NCI-H82 (cell line): Measurements from ENCODE around the gene HDAC10.
"Not testable (repeated sequence)": the region's sequence is repeated elsewhere in the genome, so short reads cannot be mapped to it uniquely, and the experiment has no call there.

Source experiments
- DNase-seq: peaks from one replicate; lab custom pipeline; 2025; lab: John Stamatoyannopoulos, UW

The HDAC10 gene

DNA sequence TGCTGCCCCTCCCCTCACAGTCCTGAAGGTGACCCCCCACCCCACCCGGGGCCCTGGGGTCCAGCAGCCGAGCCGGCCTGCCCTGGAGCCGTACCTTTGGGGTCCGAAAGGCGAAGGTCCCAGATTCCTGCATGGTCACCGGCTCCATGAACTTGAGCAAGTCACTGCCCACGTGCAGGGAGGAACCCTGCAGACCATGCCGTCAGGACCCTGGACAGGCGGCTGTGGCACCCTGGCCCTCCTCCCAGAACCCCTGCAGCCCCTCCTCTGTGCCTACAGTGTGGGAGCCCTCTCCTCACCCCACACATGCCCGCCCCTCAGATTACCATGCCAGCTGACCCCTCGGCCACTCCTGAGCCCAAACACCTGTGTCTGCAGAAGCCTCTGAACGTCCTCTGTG, 33.4 kb upstream of the HDAC10 start:
- DNase-seq, result no peak

DNA sequence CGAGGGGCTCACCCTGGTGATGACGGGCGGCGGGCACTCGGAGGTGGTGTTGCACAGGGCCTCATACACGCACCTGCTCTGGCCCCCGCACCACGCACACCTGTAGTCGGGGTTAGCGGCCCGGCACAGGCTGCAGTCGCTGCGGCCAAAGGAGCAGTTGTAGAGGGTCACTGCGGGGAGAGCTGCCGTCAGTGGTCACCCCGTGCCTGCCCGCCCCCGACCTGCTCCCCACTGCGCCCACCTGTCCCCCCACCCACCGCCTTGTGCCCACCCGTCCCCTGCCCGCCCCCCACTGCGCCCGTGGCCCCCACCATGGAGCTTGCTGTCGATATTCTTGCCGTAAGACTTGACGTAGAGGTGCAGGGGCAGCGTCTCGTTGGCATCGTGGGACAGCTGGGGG, 32.8 kb upstream of the HDAC10 start:
- DNase-seq, result no peak

DNA sequence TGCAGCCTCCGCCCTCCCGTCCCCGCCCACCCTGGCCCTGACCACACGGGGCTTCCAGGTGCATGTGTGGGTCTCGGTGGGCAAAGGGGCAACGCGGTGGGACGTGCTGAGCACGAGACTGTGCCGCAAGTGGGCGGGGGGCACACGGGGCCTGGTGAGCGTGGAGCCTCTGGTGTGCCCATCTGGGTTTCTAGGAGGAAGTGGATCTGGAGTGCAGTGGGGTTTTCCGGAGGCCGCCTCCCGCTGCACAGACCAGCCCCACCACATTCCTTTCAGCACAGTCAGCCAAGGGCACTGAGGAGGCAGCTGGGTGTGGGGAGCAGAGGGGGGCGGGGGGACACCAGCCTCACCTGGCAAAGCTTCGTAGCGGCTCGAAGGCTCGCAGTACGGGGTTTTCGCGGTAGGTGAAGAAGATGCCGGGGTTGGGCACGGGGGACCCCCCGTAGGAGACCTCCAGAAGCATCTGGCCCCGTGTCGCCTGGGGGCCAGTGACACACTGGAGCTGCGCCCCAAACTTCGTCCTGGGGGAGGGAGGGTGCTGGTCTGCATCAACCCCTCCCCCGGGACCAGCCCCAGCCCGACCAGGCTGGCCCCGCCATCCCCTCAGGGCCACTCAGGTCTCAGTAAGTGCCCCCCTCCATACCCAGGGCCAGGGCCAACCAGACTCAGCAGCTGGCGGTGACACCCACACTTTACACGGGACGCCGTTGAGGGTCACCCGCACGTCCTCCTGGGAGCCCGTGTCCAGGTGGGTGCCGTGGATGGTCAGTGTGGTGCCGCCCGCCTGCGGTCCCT, 31.5 kb upstream of the HDAC10 start:
- DNase-seq, result no peak

DNA sequence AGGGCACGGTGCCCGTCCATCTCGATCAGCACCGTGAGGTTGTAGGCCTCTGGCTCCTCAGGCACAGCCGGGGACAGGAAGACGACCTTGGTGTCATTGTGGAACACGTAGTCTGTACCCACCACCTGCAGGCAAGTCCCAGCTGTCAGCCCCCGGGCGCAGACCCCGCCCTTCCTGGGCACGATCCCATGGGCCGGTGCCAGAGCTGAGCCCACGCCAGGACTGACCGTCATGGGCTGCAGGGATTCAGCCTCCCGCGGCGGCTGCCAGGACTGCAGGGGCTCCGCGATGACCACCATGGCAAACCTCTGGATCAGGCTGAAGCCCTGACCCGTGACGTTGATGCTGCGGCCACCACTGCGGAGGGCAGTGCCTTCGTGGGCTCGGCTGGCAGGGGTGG, 30.9 kb upstream of the HDAC10 start:
- no peak for DNase-seq

DNA sequence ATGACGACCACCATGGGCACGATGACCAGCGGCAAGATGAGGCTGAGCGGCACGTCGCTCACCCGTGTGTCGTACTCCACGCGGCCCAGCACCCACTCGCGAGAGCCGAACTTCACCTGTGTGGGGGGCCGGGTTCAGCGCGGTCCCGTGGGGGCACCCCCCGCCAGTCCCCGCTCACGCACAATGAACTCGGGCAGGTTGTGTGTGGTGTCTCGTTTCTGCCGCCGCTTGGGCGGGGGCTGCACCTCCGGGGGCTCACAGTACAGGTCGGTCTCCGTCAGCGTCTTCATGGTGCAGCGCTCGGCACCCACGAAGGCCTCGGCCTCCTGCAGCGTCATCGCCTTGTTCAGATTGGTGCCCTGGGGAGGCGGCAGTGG, 30.3 kb upstream of the HDAC10 start:
- no peak for DNase-seq

DNA sequence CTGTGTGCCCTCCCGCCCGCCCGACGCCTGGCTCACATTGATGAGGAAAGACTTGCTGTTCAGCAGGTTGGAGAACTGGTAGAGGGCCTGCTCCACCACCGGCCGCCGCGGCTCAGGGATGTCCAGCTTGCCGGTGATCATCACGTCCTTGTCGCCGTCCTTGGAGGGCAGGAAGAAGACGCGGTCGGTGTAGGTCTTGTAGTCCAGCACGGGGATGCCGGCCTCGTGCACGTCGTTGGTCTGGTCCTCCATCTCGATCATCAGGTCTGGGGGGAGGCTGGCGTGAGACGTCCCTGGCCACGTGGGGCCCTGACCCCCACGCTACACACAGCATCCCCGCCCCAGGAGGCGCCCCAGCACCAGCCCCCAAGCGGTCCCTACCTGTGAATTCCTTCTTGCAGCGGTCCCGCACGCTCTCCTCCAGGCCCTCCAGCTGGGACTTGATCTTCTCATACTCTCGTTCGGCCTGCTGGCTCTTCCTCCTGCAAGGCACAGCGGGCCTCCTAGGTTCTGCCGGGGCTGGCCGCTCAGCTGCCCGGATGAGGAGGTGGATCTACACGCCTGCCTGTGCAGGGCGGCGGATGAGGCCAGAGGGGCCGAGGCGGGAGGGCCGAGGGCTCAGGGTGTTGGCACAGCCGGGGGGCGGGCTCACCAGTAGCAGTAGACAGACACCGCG, 29.8 kb upstream of the HDAC10 start:
- DNase-seq, result no peak

DNA sequence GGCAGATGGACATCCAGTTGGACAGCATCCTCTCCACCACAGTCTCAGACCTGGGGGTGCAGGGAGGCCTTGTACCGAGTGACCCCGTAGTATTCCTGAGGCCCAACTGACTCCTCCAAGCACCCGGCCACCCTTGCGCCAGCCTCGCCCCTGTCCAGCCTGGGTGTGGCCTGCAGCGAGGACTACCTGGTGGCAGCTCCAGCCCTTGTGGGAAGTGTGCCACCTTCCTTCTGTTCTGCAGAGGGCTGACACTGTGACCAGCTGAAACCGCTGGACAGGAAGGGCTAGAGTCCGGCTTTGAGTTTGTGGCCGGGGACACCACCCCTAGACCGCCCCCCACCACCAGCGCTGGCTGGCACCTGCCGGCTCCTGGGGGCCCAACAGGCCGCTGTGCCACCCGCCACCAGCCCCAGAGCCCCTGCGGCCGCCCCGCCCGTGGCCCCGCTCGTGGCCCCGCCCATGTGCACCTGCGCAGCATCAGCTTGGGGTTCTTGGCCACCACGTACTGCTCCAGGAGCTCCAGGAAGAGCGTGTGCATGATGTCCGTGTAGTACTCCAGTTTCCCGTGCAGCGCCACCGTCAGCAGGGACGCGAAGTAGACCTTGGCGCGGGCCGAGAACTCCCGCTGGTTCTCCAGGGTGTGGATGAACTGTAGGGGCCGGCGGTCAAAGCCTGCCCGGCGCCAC, 29.1 kb upstream of the HDAC10 start:
- DNase-seq, result no peak

DNA sequence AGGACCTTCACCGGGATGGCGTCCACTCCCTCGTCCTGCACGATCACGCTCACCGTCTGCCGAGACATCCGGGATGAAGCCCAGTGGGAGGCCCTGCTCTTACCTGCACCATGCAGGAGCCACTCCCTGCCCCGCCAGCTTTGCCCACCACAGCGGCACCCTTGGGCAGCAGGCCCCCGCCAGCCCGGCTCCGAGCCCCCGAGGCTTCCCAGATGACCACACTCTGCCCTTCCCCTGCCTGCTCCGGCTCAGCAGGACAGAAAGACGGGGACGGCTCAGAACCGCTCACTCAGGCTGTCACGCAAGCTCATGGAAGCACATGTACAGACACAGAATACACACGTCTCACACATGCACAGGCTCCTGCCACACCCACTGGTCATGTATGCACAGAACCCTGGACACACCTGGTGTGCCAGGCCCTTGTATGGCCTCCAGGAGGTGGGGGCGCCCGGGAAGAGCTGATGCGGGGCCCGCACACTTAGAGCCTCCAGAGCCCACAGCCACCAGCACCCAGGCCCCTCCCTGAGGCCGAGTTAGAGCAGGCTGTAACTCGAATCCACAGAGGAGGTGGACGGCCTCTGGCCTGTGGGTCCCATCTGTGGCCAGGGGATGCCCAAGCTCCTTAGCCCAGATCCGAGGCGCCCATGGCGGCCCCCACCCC, 28.0 kb upstream of the HDAC10 start:
- DNase-seq, result no peak

DNA sequence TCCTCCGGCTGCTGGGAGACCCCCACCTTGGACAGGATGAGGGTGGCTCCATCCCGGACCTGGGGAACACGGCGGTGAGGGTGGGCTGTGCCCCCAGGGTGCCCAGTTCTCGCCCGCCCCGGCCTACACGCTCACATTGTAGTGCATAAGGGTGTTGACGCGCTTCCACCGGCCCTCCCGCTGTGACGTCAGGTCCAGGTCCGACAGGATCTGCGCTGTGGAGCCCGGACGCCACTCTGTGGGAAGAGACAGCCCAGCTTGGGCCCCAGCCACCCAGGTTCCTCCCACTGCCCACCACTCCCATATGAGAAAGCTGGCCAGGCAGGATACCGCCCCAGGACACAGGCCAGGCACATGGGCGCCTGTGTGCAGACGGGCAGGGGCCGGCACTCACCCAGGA, 27.4 kb upstream of the HDAC10 start:
- no peak for DNase-seq

DNA sequence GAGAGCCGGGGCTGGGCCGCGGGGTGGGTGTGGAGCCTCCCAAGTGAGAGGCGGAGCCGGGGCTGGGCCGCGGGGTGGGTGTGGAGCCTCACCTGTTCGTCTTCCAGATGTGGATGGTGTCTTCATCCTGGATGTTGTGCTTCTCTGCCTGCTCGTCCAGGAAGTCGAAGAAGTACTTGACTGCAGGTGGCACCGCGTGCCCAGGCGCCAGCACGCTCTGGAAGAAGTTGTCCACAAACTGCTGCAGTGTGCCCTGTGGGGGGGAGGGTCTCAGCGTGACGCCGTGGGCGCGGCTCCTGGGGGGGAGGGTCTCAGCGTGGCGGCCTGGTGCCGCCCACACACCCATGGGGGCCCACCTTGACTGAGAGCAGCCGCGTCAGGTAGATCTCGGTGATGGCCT, 26.7 kb upstream of the HDAC10 start:
- DNase-seq, result no peak

DNA sequence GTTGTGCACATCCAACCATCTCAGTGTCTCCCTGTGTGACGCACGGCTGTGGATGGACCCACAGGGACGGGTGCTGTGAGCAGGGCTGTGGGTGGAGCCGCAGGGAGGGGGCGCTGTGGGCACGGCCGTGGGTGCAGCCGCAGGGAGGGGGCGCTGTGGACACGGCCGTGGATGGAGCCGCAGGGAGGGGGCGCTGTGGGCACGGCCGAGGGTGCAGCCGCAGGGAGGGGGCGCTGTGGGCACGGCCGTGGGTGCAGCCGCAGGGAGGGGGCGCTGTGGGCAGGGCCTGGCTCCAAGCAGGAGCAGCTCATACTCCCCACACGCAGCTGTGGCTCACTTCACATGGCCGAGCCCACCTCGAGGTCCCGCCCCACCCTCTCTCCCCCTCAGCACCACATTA, 25.1 kb upstream of the HDAC10 start:
- peak; percentile 14 for DNase-seq

DNA sequence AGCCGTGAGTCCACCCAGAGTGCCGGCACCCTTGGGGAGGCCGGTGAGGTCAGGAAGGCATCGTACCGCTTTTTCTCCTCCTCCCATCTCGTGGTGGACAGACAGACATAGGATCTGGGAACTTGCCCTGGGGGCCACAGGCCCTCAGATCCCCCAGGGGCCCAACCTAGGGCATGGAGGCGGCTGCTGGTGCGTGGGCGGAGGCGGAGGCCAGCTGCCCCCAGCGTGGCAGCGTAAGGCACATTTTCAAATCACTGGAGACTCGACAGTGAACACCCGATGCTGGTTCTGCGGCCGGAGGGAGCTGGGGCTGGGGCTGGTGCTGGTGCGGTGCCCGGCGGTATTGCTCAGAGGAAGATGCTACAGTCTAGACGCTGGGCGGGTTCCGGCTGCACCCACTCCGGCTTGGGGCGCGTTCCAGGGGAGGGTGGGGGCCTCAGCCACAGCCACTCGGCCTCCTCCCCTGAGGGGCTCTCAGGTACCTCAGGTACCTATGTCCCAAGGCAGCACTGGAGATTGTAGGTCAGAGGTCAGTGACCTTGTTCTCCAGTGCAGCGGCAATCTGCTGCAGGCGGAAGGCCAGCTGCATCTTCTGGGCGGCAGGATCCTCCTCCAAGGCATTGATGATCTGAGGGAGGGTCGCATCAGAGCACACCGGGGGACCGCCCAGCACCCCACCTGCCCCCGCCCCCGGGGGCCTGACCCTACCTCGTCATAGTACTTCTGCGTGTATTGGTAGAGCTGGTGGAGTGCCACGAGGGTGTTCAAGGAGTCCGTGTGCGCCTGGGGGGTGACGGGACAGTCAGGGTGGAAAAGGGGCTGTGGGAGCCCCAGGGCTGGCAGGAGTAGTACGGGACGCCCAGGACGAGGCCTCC, 24.4 kb upstream of the HDAC10 start:
- no peak for DNase-seq

DNA sequence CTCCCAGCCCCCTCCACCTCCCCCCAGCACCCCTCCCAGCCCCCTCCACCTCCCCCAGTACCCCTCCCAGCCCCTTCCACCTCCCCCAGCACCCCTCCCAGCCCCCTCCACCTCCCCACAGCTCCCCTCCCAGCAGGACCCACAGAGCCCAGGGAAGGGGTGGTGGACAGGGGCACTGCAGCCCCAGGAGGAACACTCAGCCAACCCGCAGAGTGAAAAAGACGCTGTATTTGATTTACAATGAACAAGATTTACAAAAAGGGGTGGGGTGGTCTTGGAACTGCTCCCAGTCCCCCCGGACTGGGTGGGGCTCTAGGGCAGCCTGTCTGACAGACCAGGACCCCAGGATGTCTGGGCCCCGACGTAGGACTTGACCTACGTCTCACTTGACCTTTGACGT, 23.7 kb upstream of the HDAC10 start:
- no peak for DNase-seq

DNA sequence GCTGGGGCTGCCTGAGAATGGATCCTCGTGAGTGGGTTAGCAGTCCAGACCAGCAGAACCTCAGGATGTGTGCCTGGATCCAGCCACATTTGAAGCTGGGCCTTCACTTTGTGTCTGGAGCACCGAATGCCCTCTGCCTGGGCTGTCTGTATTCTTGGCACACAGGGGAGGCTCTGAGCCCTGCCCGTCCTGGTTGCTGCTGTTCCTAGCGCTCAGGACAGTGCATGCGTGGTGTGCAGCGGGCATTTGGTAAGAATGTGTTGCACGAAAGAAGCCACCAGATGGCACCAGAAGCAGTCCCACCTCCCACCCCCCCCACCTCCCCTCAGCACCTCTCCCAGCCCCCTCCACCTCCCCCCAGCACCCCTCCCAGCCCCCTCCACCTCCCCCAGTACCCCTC, 23.2 kb upstream of the HDAC10 start:
- DNase-seq, result peak; percentile 71

DNA sequence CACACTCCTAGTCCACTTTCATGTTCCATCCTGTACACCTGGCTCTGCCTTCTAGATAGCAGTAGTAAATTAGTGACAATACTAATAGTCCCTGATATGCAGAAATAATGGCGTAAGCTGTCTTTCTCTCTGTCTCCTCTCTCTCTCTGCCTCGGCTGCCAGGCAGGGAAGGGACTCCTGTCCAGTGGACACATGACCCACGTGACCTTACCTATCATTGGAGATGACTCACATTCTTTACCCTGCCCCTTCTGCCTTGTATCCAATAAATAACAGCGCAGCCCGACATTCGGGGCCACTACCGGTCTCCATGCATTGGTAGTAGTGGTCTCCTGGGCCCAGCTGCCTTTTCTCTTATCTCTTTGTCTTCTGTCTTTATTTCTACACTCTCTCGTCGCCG, 22.7 kb upstream of the HDAC10 start:
- not testable (repeated sequence) for DNase-seq

DNA sequence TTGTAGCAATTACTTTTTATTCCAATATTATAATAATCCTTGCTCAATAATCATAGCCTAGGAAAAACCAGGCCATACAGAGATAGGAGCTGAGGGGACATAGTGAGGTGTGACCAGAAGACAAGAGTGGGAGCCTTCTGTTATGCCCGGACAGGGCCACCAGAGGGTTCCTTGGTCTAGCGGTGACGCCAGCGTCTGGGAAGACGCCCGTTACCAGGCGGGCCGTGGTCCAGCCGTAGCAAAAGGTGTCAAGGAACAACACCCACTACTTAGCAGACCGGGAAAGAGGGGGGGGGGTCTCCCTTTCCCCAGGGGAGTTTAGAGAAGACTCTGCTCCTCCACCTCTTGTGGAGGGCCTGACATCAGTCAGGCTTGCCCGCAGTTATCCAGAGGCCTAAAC, 22.3 kb upstream of the HDAC10 start:
- DNase-seq, result not testable (repeated sequence)

DNA sequence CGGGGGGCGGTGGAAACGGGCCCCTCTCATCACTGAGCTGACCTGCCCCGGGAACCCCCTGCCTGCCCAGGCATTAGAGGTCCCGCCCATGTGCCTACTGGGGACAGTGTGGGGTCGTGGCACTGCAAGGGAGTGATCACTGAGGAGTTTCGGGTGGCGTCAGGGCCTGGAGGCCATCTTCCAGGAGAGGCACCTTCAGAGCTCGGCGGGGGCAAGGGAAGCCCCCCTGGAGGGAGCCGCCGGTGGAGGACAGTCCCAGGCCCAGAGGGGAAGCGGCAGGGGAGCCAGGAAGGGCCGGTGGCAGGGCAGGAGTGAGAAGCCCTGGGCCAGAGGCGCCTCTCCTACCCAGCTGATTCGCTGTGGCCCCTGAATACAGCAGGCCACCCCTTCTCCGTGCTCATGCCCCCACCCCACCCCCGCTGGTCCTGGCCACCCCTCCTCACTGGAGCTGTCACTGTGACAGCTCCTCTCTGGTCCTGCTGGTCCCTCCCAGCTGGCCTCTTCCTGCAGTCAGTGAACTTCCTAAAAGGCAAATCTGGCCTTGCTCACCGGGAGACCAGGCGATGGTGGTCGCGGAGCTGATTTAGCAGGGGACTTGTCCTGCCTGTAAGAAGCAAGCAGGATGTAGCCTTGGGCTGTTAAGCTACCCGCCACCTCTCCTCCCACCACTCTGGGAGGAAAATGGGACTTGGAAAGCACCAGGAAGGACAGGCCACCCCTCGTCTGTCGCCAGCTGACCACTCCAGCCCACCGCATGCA, 21.2 kb upstream of the HDAC10 start:
- DNase-seq, result peak; percentile 33

DNA sequence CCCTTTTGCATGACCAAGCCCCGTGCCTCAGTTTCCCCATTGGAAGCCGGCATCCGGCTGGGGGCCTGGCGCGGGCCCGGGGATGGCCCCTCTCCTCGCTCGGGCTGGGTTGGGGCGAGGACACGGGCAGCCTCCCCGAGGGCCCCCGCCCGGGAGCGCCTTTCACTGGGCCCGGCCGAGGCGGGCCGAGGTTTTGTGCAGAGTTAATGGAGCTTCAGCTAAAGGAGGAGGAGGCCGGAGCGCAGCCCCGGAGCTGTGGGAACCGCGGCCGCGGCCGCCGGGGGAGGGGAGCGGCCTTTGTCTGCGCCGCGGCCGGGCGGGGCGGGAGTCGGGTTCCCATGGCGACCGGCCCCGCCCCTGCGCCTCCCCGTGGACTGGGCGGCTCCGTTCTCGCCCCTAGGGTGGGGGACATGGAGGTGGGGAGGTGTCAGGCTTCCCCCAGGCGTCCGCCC, 20.5 kb upstream of the HDAC10 start:
- DNase-seq, result peak; percentile 85

DNA sequence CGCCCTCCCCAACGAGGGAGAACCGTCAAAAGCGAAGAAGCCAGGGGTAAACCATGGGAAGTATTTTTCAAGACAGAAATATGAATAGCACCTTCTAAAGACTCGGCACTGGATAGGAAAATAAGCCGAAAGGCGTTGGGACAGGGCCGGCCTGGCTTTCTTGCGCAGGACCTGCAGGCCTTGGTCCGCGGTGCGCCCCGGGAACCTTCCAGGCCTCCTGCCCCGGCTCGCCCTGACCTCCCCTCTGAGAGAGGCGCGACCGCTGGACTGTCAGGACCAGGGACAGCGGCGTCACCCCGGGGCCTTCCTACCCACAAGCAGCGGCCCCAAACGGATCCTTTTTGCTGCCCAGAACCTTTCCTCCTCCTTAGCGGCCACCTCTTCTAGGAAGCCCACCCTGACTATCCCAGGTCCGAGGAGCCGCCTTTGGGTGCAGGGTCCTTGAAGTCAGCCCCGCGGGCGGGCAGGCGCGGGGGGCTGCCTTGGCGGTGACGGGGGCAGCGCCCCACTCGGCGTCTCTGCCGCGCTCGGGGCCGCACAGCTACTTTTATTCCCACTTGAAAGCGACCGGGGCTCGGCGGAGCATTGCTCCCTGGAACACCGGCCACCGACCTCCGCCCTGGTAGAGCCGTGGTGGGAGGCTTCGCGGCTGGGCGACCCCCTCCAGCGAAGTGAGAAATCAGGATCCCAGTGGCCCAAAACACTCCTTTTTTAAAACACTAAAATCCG, 19.8 kb upstream of the HDAC10 start:
- DNase-seq, result peak; percentile 47
